OCI-LY7 (cell line): ENCODE measurements around the gene GMNN. TPM values are rescaled to one million over a fixed set of nuclear protein-coding genes. Genes with fewer than 3 reads are reported as not detected.

ENCODE experiments used
- BruUV-seq: library from RNA; stranded (reverse); fragments of 400-500 nt; replicated peaks from 2 replicates; lab custom pipeline; 2021; lab: Mats Ljungman, UMichigan
- CTCF ChIA-PET: fragments of 300-600 bp; sonication (Branson Sonifier 250); formaldehyde crosslinking; loops from one replicate; lab custom pipeline; 2022; ENCODE audit warnings: antibody characterized with exemption; ENCODE audit not compliant: unreplicated experiment; lab: Charles Lee
- POLR2A ChIA-PET: fragments of 300-600 bp; sonication (Branson Sonifier 250); formaldehyde crosslinking; loops from one replicate; lab custom pipeline; 2022; ENCODE audit warnings: antibody characterized with exemption; lab: Charles Lee
- DNase-seq: peaks from one replicate; pipeline ENCODE4 v3.0.0-alpha.2; 2015; ENCODE audit warnings: low spot score
- H2AFZ ChIP-seq: fragments of 200-600 bp; sonication (generic), shearing (Covaris generic); 2 replicates; pipeline ENCODE4 v1.6.1; 2014; ENCODE audit warnings: mild to moderate bottlenecking, antibody characterized with exemption, low read length, moderate library complexity
- H3K27ac ChIP-seq: fragments of 200-600 bp; sonication (generic); 2 replicates; pipeline ENCODE4 v1.5.1; 2014; ENCODE audit warnings: mixed run types, low read depth, mild to moderate bottlenecking, moderate library complexity, low read length, inconsistent platforms; ENCODE audit not compliant: poor library complexity, severe bottlenecking
- H3K36me3 ChIP-seq: fragments of 200-600 bp; sonication (generic); 2 replicates; pipeline ENCODE4 v1.6.1; 2014; ENCODE audit warnings: mild to moderate bottlenecking, antibody characterized with exemption, low read length, moderate library complexity, mixed read lengths; ENCODE audit not compliant: insufficient read depth
- H3K4me1 ChIP-seq: fragments of 200-600 bp; sonication (generic); 2 replicates; pipeline ENCODE4 v1.5.1; 2014; ENCODE audit warnings: mild to moderate bottlenecking, low read length; ENCODE audit not compliant: insufficient read depth, poor library complexity, severe bottlenecking
- H3K4me2 ChIP-seq: fragments of 200-600 bp; sonication (generic); 2 replicates; pipeline ENCODE4 v1.6.1; 2014; ENCODE audit warnings: mild to moderate bottlenecking, low read length
- H3K4me3 ChIP-seq: fragments of 200-600 bp; sonication (generic); 2 replicates; pipeline ENCODE4 v1.5.1; 2014; ENCODE audit warnings: mild to moderate bottlenecking, low read depth, low read length; ENCODE audit not compliant: poor library complexity, severe bottlenecking
- H3K79me2 ChIP-seq: fragments of 200-600 bp; sonication (generic); 2 replicates; pipeline ENCODE4 v1.6.1; 2016; ENCODE audit warnings: low read depth, mild to moderate bottlenecking, low read length, moderate library complexity, mixed read lengths; ENCODE audit not compliant: insufficient read depth
- H3K9me2 ChIP-seq: fragments of 200-600 bp; sonication (generic); 2 replicates; pipeline ENCODE4 v1.6.1; 2016; ENCODE audit warnings: mild to moderate bottlenecking, low read length, mixed read lengths; ENCODE audit not compliant: insufficient read depth
- H3K9me3 ChIP-seq: fragments of 200-600 bp; sonication (generic); 2 replicates; pipeline ENCODE4 v1.6.1; 2014; ENCODE audit warnings: mild to moderate bottlenecking, mixed run types, low read length, mixed read lengths
- H4K20me1 ChIP-seq: fragments of 200-600 bp; sonication (generic); 2 replicates; pipeline ENCODE4 v1.6.1; 2014; ENCODE audit warnings: mild to moderate bottlenecking, antibody characterized with exemption, low read length, moderate library complexity, mixed read lengths; ENCODE audit not compliant: insufficient read depth
- CTCF ChIP-seq: fragments of 200-600 bp; sonication (generic); conservative IDR thresholded peaks from 2 replicates; pipeline ENCODE4 v1.5.1; 2014; ENCODE audit warnings: mild to moderate bottlenecking, antibody characterized with exemption, low read length, moderate library complexity, mixed read lengths
- EZH2phosphoT487 ChIP-seq: fragments of 200-600 bp; sonication (generic); IDR thresholded peaks from 2 replicates; pipeline ENCODE4 v1.6.1; 2018; ENCODE audit warnings: low read depth, borderline replicate concordance, mild to moderate bottlenecking, mixed run types, antibody characterized with exemption, low read length, moderate library complexity, mixed read lengths
- intact Hi-C: fragments of 100-400 bp; cut with micrococcal nuclease; formaldehyde crosslinking; loops from one replicate; pipeline ENCODE4 v1.10.0; 2022; ENCODE audit not compliant: unreplicated experiment
- total RNA-seq, 2 experiments: library from RNA; depleted of rRNA in 1 of 2; stranded (reverse); fragments of >200 nt in 1 of 2; shearing (Covaris generic) in 1 of 2; gene quantifications; 2 replicates each; pipeline ENCODE4 v1.2.3, GENCODE V29; 2014 to 2022

The GMNN gene
- total RNA-seq, 2 experiments from 2014 or later = 101 to 120 TPM

DNA sequence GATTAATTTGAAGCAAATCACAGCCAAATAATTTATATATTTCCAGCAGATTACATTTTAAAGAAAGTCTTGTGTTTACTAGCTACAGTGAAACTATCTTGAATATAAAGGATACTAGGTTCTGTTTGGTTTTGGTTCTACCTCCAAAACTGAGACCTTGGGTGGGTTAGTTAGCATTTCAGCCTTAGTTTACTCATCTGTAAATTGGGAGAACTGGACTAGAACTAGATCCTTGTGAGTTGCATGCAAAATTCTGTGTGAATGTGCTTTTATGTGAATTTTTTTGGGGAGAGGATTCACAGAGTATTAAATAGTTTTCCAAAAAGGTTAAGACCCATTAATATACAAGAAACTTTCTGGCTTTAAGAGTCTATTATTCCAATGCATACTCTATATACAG, 4.1 kb downstream of the GMNN start:
- no peaks in the 10 kb centered on the region for H3K9me2 ChIP-seq
- intact Hi-C loops = loop anchor here (5.0 to 10.0 kb wide), 3 partner anchors 238 to 284 kb away; partner anchors contain the start of gene ALDH5A1
- peak overlapping the region; percentile 95 for H3K4me3 ChIP-seq
- no peaks in the 10 kb centered on the region for H3K9me3 ChIP-seq
- no peak for DNase-seq
- BruUV-seq = no TSS peak
- ChIA-PET CTCF (no interaction called here), POLR2A (interaction anchor here (0.8 to 1.8 kb wide), 4 partner anchors 10 to 60 kb away, joined by 3 to 7 read pairs (median 4); partner anchors contain the start of gene C6orf62)
- H3K4me2 ChIP-seq = peak overlapping the region; percentile 99
- no peak overlapping the region for H3K27ac ChIP-seq
- H4K20me1 ChIP-seq = peaks cover 46% of the 10 kb centered on the region
- H3K36me3 ChIP-seq = peaks cover 85% of the 10 kb centered on the region
- H2AFZ ChIP-seq = no peak overlapping the region
- H3K79me2 ChIP-seq = peaks cover 88% of the 10 kb centered on the region
- H3K4me1 ChIP-seq = peaks cover 36% of the 10 kb centered on the region
- TF ChIP-seq CTCF (no peak), EZH2phosphoT487 (no peak)

GRCh38 chr6:24779416-24780016, 4.8 kb downstream of the GMNN start:
- H2AFZ ChIP-seq = no peak overlapping the region
- DNase-seq = no peak
- BruUV-seq = no TSS peak
- H3K79me2 ChIP-seq = peaks cover 93% of the 10 kb centered on the region
- H3K36me3 ChIP-seq = peaks cover 92% of the 10 kb centered on the region
- peaks cover 46% of the 10 kb centered on the region for H4K20me1 ChIP-seq
- H3K27ac ChIP-seq = no peak overlapping the region
- ChIA-PET CTCF (no interaction called here), POLR2A (interaction anchor here (0.6 to 1.8 kb wide), 4 partner anchors 9 to 61 kb away, joined by 3 to 7 read pairs (median 4); partner anchors contain the start of gene C6orf62)
- H3K4me2 ChIP-seq = peak overlapping the region; percentile 99
- TF ChIP-seq CTCF (no peak; the same call in 1 of the 2 replicates), EZH2phosphoT487 (no peak)
- H3K9me3 ChIP-seq = no peaks in the 10 kb centered on the region
- intact Hi-C loops = loop anchor here (5.0 to 10.0 kb wide), 3 partner anchors 238 to 285 kb away; partner anchors contain the start of gene ALDH5A1
- H3K9me2 ChIP-seq = no peaks in the 10 kb centered on the region
- H3K4me1 ChIP-seq = peaks cover 31% of the 10 kb centered on the region
- peak overlapping the region; percentile 95 for H3K4me3 ChIP-seq

- H3K79me2 ChIP-seq = peaks cover 95% of the 10 kb centered on the region
- no TSS peak for BruUV-seq
- POLR2A ChIA-PET = interaction anchor here (1.3 kb wide), 1 partner anchor 11 kb away, joined by 3 read pairs; no protein-coding TSS in a partner anchor
- no peak overlapping the region for H3K4me3 ChIP-seq
- H2AFZ ChIP-seq = no peak overlapping the region
- TF ChIP-seq EZH2phosphoT487 = no peak
- TF ChIP-seq CTCF = no peak
- no peak overlapping the region for H3K27ac ChIP-seq
- intact Hi-C loops = no loop called here
- DNase-seq = no peak
- H3K4me2 ChIP-seq = 0 out of 2 replicates have a peak overlapping the region, but pooled peaks have one; percentile 99
- CTCF ChIA-PET = no interaction called here
- no peaks in the 10 kb centered on the region for H3K9me2 ChIP-seq
- H4K20me1 ChIP-seq = peaks cover 46% of the 10 kb centered on the region
- peaks cover 30% of the 10 kb centered on the region for H3K4me1 ChIP-seq
- H3K36me3 ChIP-seq = peaks cover 99% of the 10 kb centered on the region
- H3K9me3 ChIP-seq = no peaks in the 10 kb centered on the region
Measured at GRCh38 chr6:24780206-24780605, 5.5 kb downstream of the GMNN start.
